Fibroblast of upper back skin (primary cell): ENCODE data around the gene FBXO10.
"Not testable (repeated sequence)": the region's sequence is repeated elsewhere in the genome, so short reads cannot be mapped to it uniquely, and the experiment has no call there.

ENCODE experiments used
- DNase-seq: peaks from one replicate; pipeline ENCODE4 v3.0.0-alpha.2; 2013

Gene FBXO10, protein sequence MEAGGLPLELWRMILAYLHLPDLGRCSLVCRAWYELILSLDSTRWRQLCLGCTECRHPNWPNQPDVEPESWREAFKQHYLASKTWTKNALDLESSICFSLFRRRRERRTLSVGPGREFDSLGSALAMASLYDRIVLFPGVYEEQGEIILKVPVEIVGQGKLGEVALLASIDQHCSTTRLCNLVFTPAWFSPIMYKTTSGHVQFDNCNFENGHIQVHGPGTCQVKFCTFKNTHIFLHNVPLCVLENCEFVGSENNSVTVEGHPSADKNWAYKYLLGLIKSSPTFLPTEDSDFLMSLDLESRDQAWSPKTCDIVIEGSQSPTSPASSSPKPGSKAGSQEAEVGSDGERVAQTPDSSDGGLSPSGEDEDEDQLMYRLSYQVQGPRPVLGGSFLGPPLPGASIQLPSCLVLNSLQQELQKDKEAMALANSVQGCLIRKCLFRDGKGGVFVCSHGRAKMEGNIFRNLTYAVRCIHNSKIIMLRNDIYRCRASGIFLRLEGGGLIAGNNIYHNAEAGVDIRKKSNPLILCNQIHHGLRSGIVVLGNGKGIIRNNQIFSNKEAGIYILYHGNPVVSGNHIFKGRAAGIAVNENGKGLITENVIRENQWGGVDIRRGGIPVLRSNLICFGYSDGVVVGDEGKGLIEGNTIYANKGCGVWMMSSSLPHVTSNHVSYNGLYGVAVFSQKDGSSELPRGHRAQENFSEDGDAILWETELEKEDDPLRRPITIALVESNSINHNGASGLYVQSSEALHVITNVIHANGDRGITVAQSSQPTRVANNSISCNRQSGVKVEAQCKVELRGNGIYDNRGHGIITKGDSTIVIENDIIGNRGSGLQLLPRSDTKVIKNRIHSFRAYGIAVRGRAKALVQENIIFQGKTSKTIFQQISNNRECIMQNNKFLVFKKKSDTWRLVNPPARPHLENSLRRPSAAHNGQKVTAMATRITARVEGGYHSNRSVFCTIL

GRCh38 chr9:37575921-37576721 lies at the start of gene FBXO10:
Gene FBXO10, minus strand, starts transcription at chr9:37576380. Its CDS starts 34,612 bp downstream, at chr9:37541768.
- peak; percentile 68 for DNase-seq

GRCh38 chr9:37625758-37626147 lies 49.6 kb upstream of the FBXO10 start:
- DNase-seq: no peak

GRCh38 chr9:37625036-37625757 lies 49.0 kb upstream of the FBXO10 start:
- no peak for DNase-seq

GRCh38 chr9:37624073-37624472 lies 47.9 kb upstream of the FBXO10 start:
- no peak for DNase-seq

GRCh38 chr9:37623267-37623666 lies 47.1 kb upstream of the FBXO10 start:
- no peak for DNase-seq

- DNase-seq: peak; percentile 18
Measured at GRCh38 chr9:37622462-37622861, 46.3 kb upstream of the FBXO10 start.

GRCh38 chr9:37621273-37622121 lies 45.3 kb upstream of the FBXO10 start:
- no peak for DNase-seq

- no peak for DNase-seq
Measured at GRCh38 chr9:37620396-37620795, 44.2 kb upstream of the FBXO10 start.

GRCh38 chr9:37619806-37620205 lies 43.6 kb upstream of the FBXO10 start:
- no peak for DNase-seq

GRCh38 chr9:37618817-37619216 lies 42.6 kb upstream of the FBXO10 start:
- DNase-seq: peak; percentile 66

GRCh38 chr9:37617832-37618231 lies 41.7 kb upstream of the FBXO10 start:
- DNase-seq: peak; percentile 50

GRCh38 chr9:37617161-37617560 lies 41.0 kb upstream of the FBXO10 start:
- DNase-seq: no peak

DNA sequence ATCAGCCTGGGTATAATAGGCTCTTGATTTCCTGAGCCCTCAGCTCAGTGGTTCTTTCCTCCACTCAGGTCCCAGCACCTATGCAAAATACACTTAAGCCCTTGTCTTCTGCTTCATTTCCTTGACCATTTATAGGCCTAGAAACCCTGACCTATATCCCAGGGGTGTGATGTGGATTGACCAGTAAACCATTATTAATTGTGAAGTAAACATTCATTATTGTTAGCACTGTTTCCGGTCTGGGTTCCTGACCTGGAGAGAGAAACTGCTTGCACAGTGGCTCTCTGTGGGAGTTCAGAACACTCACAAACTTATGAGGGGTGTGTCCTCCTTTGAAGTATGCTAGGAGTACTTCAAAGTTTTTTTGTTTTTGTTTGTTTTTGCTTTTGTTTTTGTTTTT lies 35.8 kb upstream of the FBXO10 start:
- DNase-seq: no peak

GRCh38 chr9:37611014-37611413 lies 34.8 kb upstream of the FBXO10 start:
- DNase-seq: no peak

DNA sequence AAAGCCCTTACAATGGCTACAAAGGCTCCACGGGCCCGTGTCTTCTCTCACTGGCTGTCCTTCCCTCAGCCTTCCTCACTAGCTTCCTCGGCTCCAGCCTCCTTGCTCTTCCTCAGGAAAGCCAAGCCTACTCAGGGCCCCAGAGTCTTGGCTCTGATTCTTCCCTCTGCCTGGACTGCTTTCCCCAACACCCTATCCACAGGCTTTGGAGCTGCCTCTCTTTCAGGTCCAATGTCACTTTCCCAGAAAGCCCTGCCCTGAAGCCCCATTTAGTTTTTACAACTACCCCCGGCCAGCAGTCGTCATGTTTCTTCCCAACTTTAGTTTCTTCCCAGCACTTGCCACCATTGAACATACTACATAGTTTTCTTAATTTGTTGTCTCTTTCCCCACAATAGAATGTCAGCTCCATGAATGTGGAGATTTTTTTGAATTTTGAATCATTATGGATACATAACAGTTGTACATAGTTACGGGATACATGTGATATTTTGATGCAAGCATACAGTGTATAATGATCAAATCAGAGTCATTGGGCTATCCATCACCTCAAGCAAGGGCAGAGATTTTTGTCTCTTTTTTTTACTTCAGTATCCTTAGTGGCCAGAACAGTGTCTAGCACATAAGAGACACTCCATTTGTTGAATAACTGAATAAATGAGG lies 33.7 kb upstream of the FBXO10 start:
- no peak for DNase-seq

- DNase-seq: no peak
Measured at GRCh38 chr9:37608250-37608649, 32.1 kb upstream of the FBXO10 start.

DNA sequence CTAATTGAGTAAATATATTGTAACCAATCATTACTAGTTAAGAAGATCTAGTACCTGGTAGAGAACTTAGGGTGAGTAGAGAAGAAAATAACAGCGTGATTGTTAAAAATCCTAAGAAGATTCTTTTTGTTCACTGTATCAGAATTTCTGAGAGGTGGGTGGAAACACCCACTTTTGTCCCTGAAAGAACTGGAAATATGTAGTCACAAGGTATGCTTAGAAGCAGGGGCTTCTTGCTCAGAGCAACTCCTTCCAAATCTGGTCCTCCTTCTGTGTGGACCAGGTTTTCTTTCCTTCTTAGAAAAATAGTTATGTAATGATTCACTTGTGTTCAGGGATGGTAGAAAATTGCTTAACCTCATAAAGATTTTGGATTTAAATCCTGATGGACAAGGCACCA lies 28.1 kb upstream of the FBXO10 start:
- DNase-seq: no peak

DNA sequence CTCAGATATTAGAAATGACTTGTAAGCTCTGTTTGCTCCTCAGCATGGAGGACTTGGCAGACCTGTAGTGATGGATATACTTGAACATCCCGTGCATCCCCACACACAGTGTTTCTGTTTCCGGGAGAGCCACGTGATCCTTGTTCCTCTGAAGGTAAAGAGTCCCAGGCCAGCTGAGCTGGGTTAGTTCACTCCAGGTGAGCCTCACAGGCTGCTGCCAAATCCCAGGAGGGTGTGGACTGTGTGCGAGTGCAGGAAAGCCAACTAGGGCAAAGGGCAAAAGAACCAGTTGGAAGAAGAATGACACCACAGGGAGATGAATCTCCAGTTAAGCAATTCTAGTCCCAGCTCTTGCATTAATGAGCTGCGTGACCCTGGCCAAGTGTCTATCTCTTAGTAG lies 26.6 kb upstream of the FBXO10 start:
- no peak for DNase-seq

DNA sequence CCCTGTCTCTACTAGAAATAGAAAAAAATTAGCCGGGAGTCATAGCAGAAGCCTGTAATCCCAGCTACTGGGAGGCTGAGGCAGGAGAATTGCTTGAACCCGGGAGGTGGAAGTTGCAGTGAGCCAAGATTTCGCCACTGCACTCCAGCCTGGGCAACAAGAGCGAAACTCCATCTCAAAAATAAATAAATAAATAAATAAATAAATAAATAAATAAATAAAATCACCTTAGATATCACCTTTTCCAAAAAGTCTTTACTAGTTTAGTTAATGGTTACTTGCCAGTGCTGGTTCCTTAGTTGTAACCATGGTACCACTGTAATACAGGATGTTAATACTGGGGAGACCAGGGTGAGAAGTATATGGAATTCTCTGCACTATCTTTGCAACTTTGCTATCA lies 25.9 kb upstream of the FBXO10 start:
- DNase-seq: not testable (repeated sequence)

DNA sequence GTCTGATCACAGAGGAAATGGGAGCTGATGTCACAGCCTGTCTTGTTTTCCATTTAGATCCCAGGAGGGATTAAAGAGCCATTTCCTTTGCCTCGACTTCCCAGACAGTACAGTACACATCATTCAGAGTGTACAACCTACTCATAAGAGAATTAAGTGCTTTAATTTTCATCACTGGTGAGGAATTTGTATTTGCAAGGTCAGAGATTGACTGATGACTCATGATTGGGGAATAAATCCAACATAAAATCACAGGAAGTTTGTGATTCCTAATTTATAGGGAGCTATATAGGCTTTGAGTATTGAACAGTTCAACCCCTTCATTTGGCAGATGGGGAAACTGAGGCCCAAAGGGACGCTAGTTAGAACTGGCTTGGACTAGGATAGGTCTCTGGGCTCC lies 20.3 kb upstream of the FBXO10 start:
- DNase-seq: peak; percentile 25
